GM12878 (cell line): ENCODE measurements around the gene HK1.

Experiments
- FOXK2 ChIP-seq: fragments of 450-650 bp; IDR thresholded peaks from 2 replicates; pipeline ENCODE4 v1.6.1; 2017; ENCODE audit warnings: mild to moderate bottlenecking, moderate library complexity
- HDAC6 ChIP-seq: fragments of 200-600 bp; sonication (generic); IDR thresholded peaks from one replicate; pipeline ENCODE4 v1.8.0; 2017; ENCODE audit warnings: antibody characterized with exemption; ENCODE audit not compliant: unreplicated experiment
- KAT2A ChIP-seq: conservative IDR thresholded peaks from 2 replicates; pipeline ENCODE4 v1.6.1; 2011; ENCODE audit warnings: low read depth, low read length; ENCODE audit not compliant: control insufficient read depth
- POLR2A ChIP-seq: IDR thresholded peaks from 2 replicates; pipeline ENCODE4 v1.6.1; 2011; ENCODE audit warnings: low read depth, mild to moderate bottlenecking, low read length
- TF ChIP-seq, protein P1 (sequence below), 3 experiments: IDR thresholded peaks in 2 of 3; conservative IDR thresholded peaks in 1 of 3; 2 replicates each; pipeline ENCODE4 v1.5.1; 2011; ENCODE audit warnings: low read depth in 3 of 3, low read length in 3 of 3, mild to moderate bottlenecking in 3 of 3, control low read depth in 2 of 3, moderate library complexity in 2 of 3, inconsistent platforms in 1 of 3, mixed read lengths in 1 of 3; ENCODE audit not compliant: control insufficient read depth in 2 of 3, insufficient read depth in 1 of 3; ENCODE audit errors: extremely low read depth in 1 of 3

DNA sequence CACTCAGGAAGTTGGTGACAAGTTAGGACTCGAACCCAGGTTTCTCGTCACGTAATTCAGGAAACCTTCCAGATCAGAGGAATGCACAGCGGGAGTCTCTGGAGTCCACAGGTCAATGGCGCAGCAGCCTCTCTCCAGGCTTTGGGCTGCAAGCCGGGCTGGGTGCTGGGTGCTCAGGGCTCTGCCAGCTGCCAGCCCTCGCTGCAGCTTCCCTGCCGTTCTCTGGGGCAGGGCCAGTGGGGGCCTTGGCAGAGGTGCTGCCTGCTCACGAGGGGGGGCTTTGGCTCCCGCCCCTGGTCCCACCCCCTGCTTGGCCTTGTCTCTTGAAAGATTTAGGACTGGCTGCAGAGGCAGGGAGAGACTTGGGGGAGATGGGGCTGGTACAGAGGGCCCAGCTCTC lies 138.4 kb downstream of the HK1 start, which contains the start of gene TACR2:
- TF ChIP-seq POLR2A, result no peak
- TF ChIP-seq HDAC6, result no peak
- TF ChIP-seq, protein P1, sequence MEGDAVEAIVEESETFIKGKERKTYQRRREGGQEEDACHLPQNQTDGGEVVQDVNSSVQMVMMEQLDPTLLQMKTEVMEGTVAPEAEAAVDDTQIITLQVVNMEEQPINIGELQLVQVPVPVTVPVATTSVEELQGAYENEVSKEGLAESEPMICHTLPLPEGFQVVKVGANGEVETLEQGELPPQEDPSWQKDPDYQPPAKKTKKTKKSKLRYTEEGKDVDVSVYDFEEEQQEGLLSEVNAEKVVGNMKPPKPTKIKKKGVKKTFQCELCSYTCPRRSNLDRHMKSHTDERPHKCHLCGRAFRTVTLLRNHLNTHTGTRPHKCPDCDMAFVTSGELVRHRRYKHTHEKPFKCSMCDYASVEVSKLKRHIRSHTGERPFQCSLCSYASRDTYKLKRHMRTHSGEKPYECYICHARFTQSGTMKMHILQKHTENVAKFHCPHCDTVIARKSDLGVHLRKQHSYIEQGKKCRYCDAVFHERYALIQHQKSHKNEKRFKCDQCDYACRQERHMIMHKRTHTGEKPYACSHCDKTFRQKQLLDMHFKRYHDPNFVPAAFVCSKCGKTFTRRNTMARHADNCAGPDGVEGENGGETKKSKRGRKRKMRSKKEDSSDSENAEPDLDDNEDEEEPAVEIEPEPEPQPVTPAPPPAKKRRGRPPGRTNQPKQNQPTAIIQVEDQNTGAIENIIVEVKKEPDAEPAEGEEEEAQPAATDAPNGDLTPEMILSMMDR (IDR thresholded peaks at IDR 0.05 in 2 of 3, conservative IDR thresholded peaks at IDR 0.05 in 1 of 3; ENCODE audit: control insufficient read depth in 2 of 3, extremely low read depth in 1 of 3, insufficient read depth in 1 of 3, low read depth in 3 of 3, low read length in 3 of 3), result no peak
- no peak for TF ChIP-seq KAT2A
- no peak for TF ChIP-seq FOXK2
